Peyer's patch (tissue), 4 donors: ENCODE measurements around the gene CASZ1. TPM values are rescaled to one million over a fixed set of nuclear protein-coding genes. Genes with fewer than 3 reads are reported as not detected.

Experiments
- DNase-seq, 3 donors: peaks; one replicate each; pipeline ENCODE4 v3.0.0-alpha.2; 2017 to 2019
- H3K27ac ChIP-seq, 4 donors: fragments of 200-600 bp; sonication (generic); one replicate each; pipeline ENCODE4 v1.5.1; 2016 to 2019
- H3K27me3 ChIP-seq, 2 donors: fragments of 200-600 bp; sonication (generic); one replicate each; pipeline ENCODE4 v1.5.1; 2019
- H3K36me3 ChIP-seq, 3 donors: fragments of 200-600 bp; sonication (generic); one replicate each; pipeline ENCODE4 v1.5.1; 2016 to 2019
- H3K4me1 ChIP-seq, 4 donors: fragments of 200-600 bp; sonication (generic); one replicate each; pipeline ENCODE4 v1.5.1; 2016 to 2019
- H3K4me3 ChIP-seq, 4 donors: fragments of 200-600 bp; sonication (generic); 1 replicate in 3 of 4; 2 replicates in 1 of 4; pipeline ENCODE4 v1.5.1; 2016 to 2019; ENCODE audit warnings: mild to moderate bottlenecking in 1 of 4
- H3K9me3 ChIP-seq, 4 donors: fragments of 200-600 bp; sonication (generic); one replicate each; pipeline ENCODE4 v1.5.1; 2016 to 2019; ENCODE audit warnings: mild to moderate bottlenecking in 1 of 4
- CTCF ChIP-seq, 6 experiments: fragments of 450-650 bp in 4 of 6; fragments of 200-600 bp in 2 of 6; sonication (generic) in 1 of 6; IDR thresholded peaks; one replicate each; pipeline ENCODE4 v1.5.1; 2017 to 2019; ENCODE audit warnings: antibody characterized with exemption in 6 of 6, mild to moderate bottlenecking in 3 of 6, moderate library complexity in 1 of 6
- POLR2A ChIP-seq, 2 donors: fragments of 450-650 bp; IDR thresholded peaks; one replicate each; pipeline ENCODE4 v1.5.1; 2017; ENCODE audit warnings: antibody characterized with exemption in 2 of 2, mild to moderate bottlenecking in 2 of 2, moderate library complexity in 2 of 2
- total RNA-seq, 4 donors: library from RNA; depleted of rRNA; stranded (reverse); fragments of >200 nt; gene quantifications; one replicate each; pipeline ENCODE4 v1.1.0, GENCODE V29; 2016

The CASZ1 gene
- total RNA-seq, 4 donors from 2014 or later, result 87.5 to 165 (median 137) TPM

DNA sequence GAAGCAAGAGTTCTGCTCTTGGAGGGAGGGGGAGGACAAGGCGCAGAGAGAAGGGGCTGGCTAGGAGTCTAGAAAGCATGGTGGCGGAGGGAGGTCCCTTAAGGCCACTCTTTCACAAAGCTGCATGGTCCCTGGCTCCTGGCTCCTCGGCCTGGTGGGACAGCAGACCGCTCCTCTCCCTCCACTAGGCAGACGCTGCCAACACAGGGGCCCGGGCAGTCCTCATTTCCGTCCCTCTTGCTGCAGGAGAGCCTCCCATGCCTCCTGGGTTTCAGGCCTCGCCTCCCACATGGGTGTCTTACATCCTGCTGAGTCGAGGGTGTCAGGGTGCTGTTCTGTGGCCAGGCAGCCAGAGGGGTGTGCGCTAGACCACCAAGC is 108.0 kb downstream of the CASZ1 start:
- no peak for DNase-seq

DNA sequence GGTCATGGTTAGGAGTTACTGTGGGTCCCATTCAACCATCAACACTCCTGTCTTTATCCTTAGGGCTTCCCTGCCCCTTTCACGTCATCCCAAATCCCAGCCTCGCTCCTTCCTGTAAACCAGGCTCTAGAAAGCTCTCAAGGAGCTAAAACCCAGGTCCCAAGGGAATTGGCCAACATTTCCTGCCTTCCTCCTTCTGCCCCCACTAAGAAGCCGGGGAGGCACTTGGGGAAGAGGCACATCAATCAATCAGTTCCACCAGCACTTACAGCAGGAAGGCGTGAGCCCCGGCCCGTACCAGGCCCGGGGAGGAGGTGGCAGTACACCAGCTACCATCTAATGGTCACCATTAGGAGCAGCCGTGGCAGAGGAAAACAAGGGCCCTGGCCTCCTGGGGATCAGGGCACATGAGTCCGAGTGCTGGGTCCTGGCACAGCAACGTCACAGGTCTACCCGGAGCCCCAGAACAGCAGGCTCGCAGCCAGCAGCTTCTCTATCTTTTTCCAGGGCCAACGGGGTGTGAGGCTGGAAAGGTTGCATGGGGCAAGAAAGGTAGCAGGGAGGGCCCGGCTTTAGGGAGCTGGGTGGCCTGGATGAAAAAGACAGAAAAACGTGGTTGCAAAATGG is 108.6 kb downstream of the CASZ1 start:
- Histone ChIP-seq H3K4me3 (no peak overlapping the region), H3K4me1 (peaks cover 0 to 99% (median 4%) of the 10 kb centered on the region in 4 donors), H3K36me3 (no peaks in the 10 kb centered on the region), H3K27me3 (no peaks in the 10 kb centered on the region), H3K9me3 (no peaks in the 10 kb centered on the region), H3K27ac (peak overlapping the region in 3 of 4 donors; percentile 35 to 76 (median 64))
- no peak for DNase-seq
- TF ChIP-seq POLR2A (IDR thresholded peaks at IDR 0.05), result no peak
- TF ChIP-seq CTCF (IDR thresholded peaks at IDR 0.05), result no peak

More for the DNA sequence above, 108.0 kb downstream of the CASZ1 start:
- Histone ChIP-seq H3K36me3 (no peaks in the 10 kb centered on the region), H3K9me3 (no peaks in the 10 kb centered on the region), H3K4me3 (no peak overlapping the region), H3K27ac (peak overlapping the region in 3 of 4 donors; percentile 35 to 76 (median 64)), H3K27me3 (no peaks in the 10 kb centered on the region), H3K4me1 (peaks cover 0 to 97% (median 5%) of the 10 kb centered on the region in 4 donors)
- TF ChIP-seq POLR2A (IDR thresholded peaks at IDR 0.05) (no peak), CTCF (IDR thresholded peaks at IDR 0.05) (no peak)

DNA sequence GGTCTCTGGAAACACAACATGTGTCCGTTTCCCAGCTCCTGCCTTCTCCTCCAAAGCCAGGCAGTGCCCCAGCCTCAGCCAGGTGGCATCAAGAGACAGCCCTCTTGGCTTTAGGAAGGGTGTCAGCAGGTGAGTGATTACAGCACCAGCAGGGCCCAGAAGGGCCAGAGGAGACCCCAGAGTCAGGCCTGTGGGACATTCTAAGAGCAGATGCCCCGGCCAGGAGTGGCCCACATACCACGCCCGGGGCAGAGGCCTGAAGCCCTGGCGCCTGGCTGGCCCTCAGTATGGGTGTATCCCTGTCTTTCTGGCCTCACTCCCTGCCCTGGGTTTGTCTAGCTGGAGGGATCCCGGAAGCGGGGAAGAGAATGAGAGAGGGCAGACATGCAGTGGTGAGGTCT is 109.2 kb downstream of the CASZ1 start:
- Histone ChIP-seq H3K9me3 (no peaks in the 10 kb centered on the region), H3K4me3 (no peak overlapping the region), H3K27ac (peak overlapping the region in 2 of 4 donors; percentile 64 to 76), H3K27me3 (no peaks in the 10 kb centered on the region), H3K36me3 (no peaks in the 10 kb centered on the region), H3K4me1 (peaks cover 0 to 99% (median 3%) of the 10 kb centered on the region in 4 donors)
- DNase-seq, result peak in 2 of 3 donors; percentile 75 to 81
- TF ChIP-seq CTCF (IDR thresholded peaks at IDR 0.05), result no peak
- peak in 1 of 2 donors; percentile 34 for TF ChIP-seq POLR2A (IDR thresholded peaks at IDR 0.05)

DNA sequence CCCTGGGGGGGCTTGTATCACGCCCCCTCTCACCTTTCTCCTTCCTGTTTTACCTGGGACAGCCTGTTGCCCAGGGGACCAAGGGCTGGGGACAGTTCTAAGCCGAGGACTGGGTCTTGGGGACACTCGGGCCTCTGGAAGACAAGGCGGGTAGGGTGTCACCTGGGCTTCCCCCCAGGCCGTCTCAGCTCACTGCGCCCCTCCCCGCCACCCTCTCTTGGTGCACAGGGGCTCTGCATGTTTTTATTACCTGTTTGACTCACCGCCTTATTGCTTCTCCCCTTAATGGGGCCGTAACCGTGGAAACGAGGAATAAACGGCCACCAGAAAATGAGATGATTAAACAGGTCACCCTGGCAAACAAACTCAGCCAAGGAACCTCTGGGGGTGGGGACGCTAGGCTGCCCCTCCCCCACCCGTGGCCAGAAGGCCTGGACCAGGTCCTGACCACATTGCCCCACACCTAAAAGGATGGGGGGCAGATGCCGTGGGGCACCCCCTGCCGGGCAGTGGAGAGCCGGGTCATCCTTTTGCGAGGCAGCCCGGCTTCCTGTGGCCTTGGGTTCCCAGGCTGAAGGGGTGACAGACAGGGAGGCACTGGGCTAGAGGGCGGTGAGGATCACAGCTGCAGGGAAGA is 109.9 kb downstream of the CASZ1 start:
- TF ChIP-seq POLR2A (IDR thresholded peaks at IDR 0.05), result no peak
- TF ChIP-seq CTCF (IDR thresholded peaks at IDR 0.05), result peak in 1 of 6 experiments; percentile 2
- DNase-seq, result peak in 1 of 3 donors; percentile 54
- H3K9me3 ChIP-seq, result no peaks in the 10 kb centered on the region
- no peaks in the 10 kb centered on the region for H3K36me3 ChIP-seq
- peak overlapping the region in 3 of 4 donors; percentile 4 to 76 (median 64) for H3K27ac ChIP-seq
- no peaks in the 10 kb centered on the region for H3K27me3 ChIP-seq
- H3K4me1 ChIP-seq, result peaks cover 0 to 99% (median 3%) of the 10 kb centered on the region in 4 donors
- H3K4me3 ChIP-seq, result no peak overlapping the region

GRCh38 chr1:10685808-10686403 is 110.5 kb downstream of the CASZ1 start:
- H3K27me3 ChIP-seq, result no peaks in the 10 kb centered on the region
- TF ChIP-seq POLR2A (IDR thresholded peaks at IDR 0.05), result no peak
- TF ChIP-seq CTCF (IDR thresholded peaks at IDR 0.05), result no peak
- no peaks in the 10 kb centered on the region for H3K9me3 ChIP-seq
- DNase-seq, result no peak
- no peak overlapping the region for H3K4me3 ChIP-seq
- no peaks in the 10 kb centered on the region for H3K36me3 ChIP-seq
- H3K4me1 ChIP-seq, result peaks cover 0 to 99% (median 3%) of the 10 kb centered on the region in 4 donors
- H3K27ac ChIP-seq, result peak overlapping the region in 3 of 4 donors; percentile 4 to 76 (median 64)
